A549 (cell line): ENCODE measurements around the gene NUDT14.

Experiments used
- BHLHE40 ChIP-seq: IDR thresholded peaks from 2 replicates; pipeline ENCODE4 v1.6.1; 2012; ENCODE audit warnings: low read depth, low read length, inconsistent platforms
- CTCF ChIP-seq: fragments of >200 bp; sonication (Bioruptor Twin); formaldehyde crosslinking; IDR thresholded peaks from 3 replicates; pipeline ENCODE4 v1.5.1; 2016
- EP300 ChIP-seq, 2 experiments: fragments of >200 bp; sonication (Bioruptor Twin); formaldehyde crosslinking; IDR thresholded peaks; 2 replicates in 1 of 2; 3 replicates in 1 of 2; pipeline ENCODE4 v1.6.1; 2016 to 2017
- ESRRA ChIP-seq: fragments of 150-350 bp; IDR thresholded peaks from 2 replicates; pipeline ENCODE4 v1.6.1; 2014; ENCODE audit warnings: mild to moderate bottlenecking, low read length, borderline replicate concordance
- POLR2A ChIP-seq: IDR thresholded peaks from 2 replicates; pipeline ENCODE4 v1.6.1; 2012; ENCODE audit warnings: mild to moderate bottlenecking, low read length
- POLR2AphosphoS2 ChIP-seq: conservative IDR thresholded peaks from 2 replicates; pipeline ENCODE4 v1.6.1; 2012; ENCODE audit warnings: low read length, improper control_type of control experiment, inconsistent platforms
- SMC3 ChIP-seq: fragments of >200 bp; sonication (Bioruptor Twin); formaldehyde crosslinking; IDR thresholded peaks from 3 replicates; pipeline ENCODE4 v1.6.1; 2018; ENCODE audit warnings: inconsistent platforms
- TP53 ChIP-seq: fragments of 250-450 bp; sonication (Bioruptor Pico); IDR thresholded peaks from 2 replicates; pipeline ENCODE4 v1.5.0; 2021; ENCODE audit warnings: mild to moderate bottlenecking, moderate library complexity
- ZFP36 ChIP-seq: fragments of 450-650 bp; IDR thresholded peaks from 2 replicates; pipeline ENCODE4 v1.6.1; 2014; ENCODE audit warnings: borderline replicate concordance; ENCODE audit not compliant: partially characterized antibody
- TF ChIP-seq, protein P1 (sequence below): IDR thresholded peaks from 2 replicates; pipeline ENCODE4 v1.6.1; 2012
- TF ChIP-seq, protein P2 (sequence below): fragments of 200-600 bp; sonication (generic); IDR thresholded peaks from 2 replicates; pipeline ENCODE4 v1.6.1; 2016; ENCODE audit warnings: antibody characterized with exemption, mild to moderate bottlenecking, moderate library complexity
- TF ChIP-seq, protein P3 (sequence below): fragments of 450-650 bp; IDR thresholded peaks from 2 replicates; pipeline ENCODE4 v1.6.1; 2014; ENCODE audit warnings: antibody characterized with exemption

DNA sequence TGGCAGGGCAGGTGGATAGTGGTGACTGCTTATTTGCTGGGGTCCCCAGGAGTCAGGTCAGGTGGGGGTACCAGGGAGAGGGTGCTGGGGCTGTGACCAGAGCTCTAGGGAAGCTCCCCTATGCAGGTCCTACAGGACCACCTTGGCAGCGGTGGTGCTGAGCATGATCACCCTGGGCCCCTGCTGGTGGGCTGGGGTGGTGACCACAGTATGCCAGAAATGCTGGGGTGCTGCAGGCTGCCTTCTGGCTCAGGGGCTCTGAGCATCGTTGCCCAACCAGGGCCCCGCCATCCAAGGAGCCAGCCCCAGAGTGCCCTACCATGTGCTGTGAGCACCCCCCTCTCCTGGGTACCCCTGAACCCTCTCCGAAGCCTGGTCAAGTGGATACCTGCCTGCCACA lies 17.5 kb upstream of the NUDT14 start:
- TF ChIP-seq ZFP36 (no peak), CTCF (no peak), EP300 (IDR thresholded peaks at IDR 0.05) (no peak), POLR2A (no peak), ESRRA (no peak), POLR2AphosphoS2 (no peak), SMC3 (no peak), TP53 (CRISPR knock-in tag) (no peak), BHLHE40 (no peak)
- TF ChIP-seq, protein P1, sequence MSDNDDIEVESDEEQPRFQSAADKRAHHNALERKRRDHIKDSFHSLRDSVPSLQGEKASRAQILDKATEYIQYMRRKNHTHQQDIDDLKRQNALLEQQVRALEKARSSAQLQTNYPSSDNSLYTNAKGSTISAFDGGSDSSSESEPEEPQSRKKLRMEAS, result no peak
- TF ChIP-seq, protein P2, sequence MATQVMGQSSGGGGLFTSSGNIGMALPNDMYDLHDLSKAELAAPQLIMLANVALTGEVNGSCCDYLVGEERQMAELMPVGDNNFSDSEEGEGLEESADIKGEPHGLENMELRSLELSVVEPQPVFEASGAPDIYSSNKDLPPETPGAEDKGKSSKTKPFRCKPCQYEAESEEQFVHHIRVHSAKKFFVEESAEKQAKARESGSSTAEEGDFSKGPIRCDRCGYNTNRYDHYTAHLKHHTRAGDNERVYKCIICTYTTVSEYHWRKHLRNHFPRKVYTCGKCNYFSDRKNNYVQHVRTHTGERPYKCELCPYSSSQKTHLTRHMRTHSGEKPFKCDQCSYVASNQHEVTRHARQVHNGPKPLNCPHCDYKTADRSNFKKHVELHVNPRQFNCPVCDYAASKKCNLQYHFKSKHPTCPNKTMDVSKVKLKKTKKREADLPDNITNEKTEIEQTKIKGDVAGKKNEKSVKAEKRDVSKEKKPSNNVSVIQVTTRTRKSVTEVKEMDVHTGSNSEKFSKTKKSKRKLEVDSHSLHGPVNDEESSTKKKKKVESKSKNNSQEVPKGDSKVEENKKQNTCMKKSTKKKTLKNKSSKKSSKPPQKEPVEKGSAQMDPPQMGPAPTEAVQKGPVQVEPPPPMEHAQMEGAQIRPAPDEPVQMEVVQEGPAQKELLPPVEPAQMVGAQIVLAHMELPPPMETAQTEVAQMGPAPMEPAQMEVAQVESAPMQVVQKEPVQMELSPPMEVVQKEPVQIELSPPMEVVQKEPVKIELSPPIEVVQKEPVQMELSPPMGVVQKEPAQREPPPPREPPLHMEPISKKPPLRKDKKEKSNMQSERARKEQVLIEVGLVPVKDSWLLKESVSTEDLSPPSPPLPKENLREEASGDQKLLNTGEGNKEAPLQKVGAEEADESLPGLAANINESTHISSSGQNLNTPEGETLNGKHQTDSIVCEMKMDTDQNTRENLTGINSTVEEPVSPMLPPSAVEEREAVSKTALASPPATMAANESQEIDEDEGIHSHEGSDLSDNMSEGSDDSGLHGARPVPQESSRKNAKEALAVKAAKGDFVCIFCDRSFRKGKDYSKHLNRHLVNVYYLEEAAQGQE, result no peak
- TF ChIP-seq, protein P3, sequence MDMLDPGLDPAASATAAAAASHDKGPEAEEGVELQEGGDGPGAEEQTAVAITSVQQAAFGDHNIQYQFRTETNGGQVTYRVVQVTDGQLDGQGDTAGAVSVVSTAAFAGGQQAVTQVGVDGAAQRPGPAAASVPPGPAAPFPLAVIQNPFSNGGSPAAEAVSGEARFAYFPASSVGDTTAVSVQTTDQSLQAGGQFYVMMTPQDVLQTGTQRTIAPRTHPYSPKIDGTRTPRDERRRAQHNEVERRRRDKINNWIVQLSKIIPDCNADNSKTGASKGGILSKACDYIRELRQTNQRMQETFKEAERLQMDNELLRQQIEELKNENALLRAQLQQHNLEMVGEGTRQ, result no peak
